SK-N-SH (cell line): ENCODE measurements around the gene RAI14. TPM values are rescaled to one million over a fixed set of nuclear protein-coding genes. Genes with fewer than 3 reads are reported as not detected.

Experiments used
- CTCF ChIA-PET: fragments of 300-600, 350-600 bp; formaldehyde crosslinking; extraction: SDS; loops from one replicate; lab custom pipeline; 2021; lab: Yijun Ruan, JAX
- POLR2A ChIA-PET: fragments of 350-600 bp; sonication (Branson Sonifier 250); formaldehyde crosslinking; extraction: SDS; loops from one replicate; lab custom pipeline; 2020; ENCODE audit warnings: antibody characterized with exemption, inconsistent platforms; lab: Yijun Ruan, JAX
- DNase-seq: peaks from one replicate; pipeline ENCODE4 v3.0.0; 2012
- H2AFZ ChIP-seq: fragments of 200-600 bp; sonication (generic); 2 replicates; pipeline ENCODE4 v1.8.1; 2016; ENCODE audit warnings: antibody characterized with exemption, mild to moderate bottlenecking, low read depth
- H3F3A ChIP-seq: fragments of 200-600 bp; sonication (generic); replicated peaks from 2 replicates; pipeline ENCODE3; 2016; ENCODE audit warnings: antibody characterized with exemption, mild to moderate bottlenecking; ENCODE audit not compliant: insufficient read depth
- H3K27ac ChIP-seq, 2 experiments: fragments of 200-500 bp in 1 of 2; fragments of 200-600 bp in 1 of 2; sonication (Bioruptor generic) in 1 of 2; sonication (generic), shearing (Covaris generic) in 1 of 2; 2 replicates each; pipeline versions ENCODE4 v1.5.1 to v1.6.1; 2014 to 2016; ENCODE audit warnings: low read depth in 2 of 2, inconsistent platforms in 1 of 2, low read length in 1 of 2, mild to moderate bottlenecking in 1 of 2, mixed read lengths in 1 of 2
- H3K27me3 ChIP-seq: fragments of 200-600 bp; sonication (generic), shearing (Covaris generic); 2 replicates; pipeline ENCODE4 v1.6.1; 2016; ENCODE audit warnings: mixed run types; ENCODE audit not compliant: insufficient read depth
- H3K36me3 ChIP-seq, 2 experiments: fragments of 200-500 bp in 1 of 2; fragments of 200-600 bp in 1 of 2; sonication (Bioruptor generic) in 1 of 2; sonication (generic) in 1 of 2; replicated peaks in 1 of 2; 2 replicates each; pipeline versions ENCODE3 to v1.5.1; 2014 to 2016; ENCODE audit warnings: low read length in 1 of 2, mild to moderate bottlenecking in 1 of 2; ENCODE audit not compliant: insufficient read depth in 2 of 2, control insufficient read depth in 1 of 2
- H3K4me1 ChIP-seq, 2 experiments: fragments of 200-500 bp in 1 of 2; fragments of 200-600 bp in 1 of 2; sonication (Bioruptor generic) in 1 of 2; sonication (generic), shearing (Covaris generic) in 1 of 2; 2 replicates each; pipeline versions ENCODE4 v1.5.1 to v1.6.1; 2014 to 2016; ENCODE audit warnings: low read depth in 1 of 2, low read length in 1 of 2, mixed run types in 1 of 2; ENCODE audit not compliant: insufficient read depth in 2 of 2, control insufficient read depth in 1 of 2
- H3K4me2 ChIP-seq: fragments of 200-600 bp; sonication (generic), shearing (Covaris generic); 2 replicates; pipeline ENCODE4 v1.6.1; 2017; ENCODE audit warnings: mixed run types
- H3K4me3 ChIP-seq, 2 experiments: fragments of 200-500 bp in 1 of 2; fragments of 200-600 bp in 1 of 2; sonication (Bioruptor generic) in 1 of 2; sonication (generic), shearing (Covaris generic) in 1 of 2; 2 replicates each; pipeline versions ENCODE4 v1.5.1 to v1.8.1; 2014 to 2016; ENCODE audit warnings: low read depth in 2 of 2, inconsistent platforms in 1 of 2, low read length in 1 of 2, mild to moderate bottlenecking in 1 of 2, mixed read lengths in 1 of 2, moderate library complexity in 1 of 2
- H3K79me2 ChIP-seq: fragments of 200-600 bp; sonication (generic); 2 replicates; pipeline ENCODE4 v1.8.1; 2017; ENCODE audit warnings: mild to moderate bottlenecking; ENCODE audit not compliant: insufficient read depth
- H3K9ac ChIP-seq: fragments of 200-600 bp; sonication (generic); 2 replicates; pipeline ENCODE4 v1.6.1; 2017; ENCODE audit warnings: mixed run types
- H3K9me2 ChIP-seq: fragments of 200-600 bp; sonication (generic); 2 replicates; pipeline ENCODE4 v1.6.1; 2017; ENCODE audit warnings: mixed run types
- H3K9me3 ChIP-seq: fragments of 200-600 bp; sonication (generic); 2 replicates; pipeline ENCODE4 v1.6.1; 2017; ENCODE audit warnings: mixed run types, mild to moderate bottlenecking, moderate library complexity
- H4K20me1 ChIP-seq: fragments of 200-600 bp; sonication (generic); 2 replicates; pipeline ENCODE4 v1.6.1; 2017; ENCODE audit warnings: mild to moderate bottlenecking, mixed run types; ENCODE audit not compliant: insufficient read depth
- CHD2 ChIP-seq: fragments of 150-350 bp; IDR thresholded peaks from 2 replicates; pipeline ENCODE4 v1.6.1; 2018; ENCODE audit warnings: low read length; ENCODE audit not compliant: partially characterized antibody
- CTCF ChIP-seq: fragments of 200-600 bp; sonication (generic); IDR thresholded peaks from 2 replicates; pipeline ENCODE4 v1.6.1; 2017; ENCODE audit warnings: antibody characterized with exemption, mild to moderate bottlenecking, moderate library complexity
- ELF1 ChIP-seq: IDR thresholded peaks from 2 replicates; pipeline ENCODE4 v1.4.0; 2012
- EP300 ChIP-seq, 2 experiments: IDR thresholded peaks; 2 replicates each; pipeline versions ENCODE4 v1.4.0 to v1.6.1; 2012; ENCODE audit warnings: borderline replicate concordance in 1 of 2, low read depth in 1 of 2, low read length in 1 of 2
- FOSL2 ChIP-seq: IDR thresholded peaks from 2 replicates; pipeline ENCODE4 v1.4.0; 2012; ENCODE audit warnings: low read depth, mild to moderate bottlenecking, moderate library complexity, borderline replicate concordance
- FOXJ3 ChIP-seq: sonication (generic); formaldehyde crosslinking; IDR thresholded peaks from 2 replicates; pipeline ENCODE4 v1.5.1; 2020; ENCODE audit warnings: mild to moderate bottlenecking, missing genetic modification reagents
- GATA2 ChIP-seq: sonication (generic); formaldehyde crosslinking; IDR thresholded peaks from 2 replicates; pipeline ENCODE4 v1.5.0; 2020; ENCODE audit warnings: mild to moderate bottlenecking, missing genetic modification reagents
- IRF3 ChIP-seq: fragments of 150-350 bp; IDR thresholded peaks from 2 replicates; pipeline ENCODE4 v1.6.1; 2016; ENCODE audit warnings: mild to moderate bottlenecking, low read depth, low read length
- NFIC ChIP-seq: IDR thresholded peaks from 2 replicates; pipeline ENCODE4 v1.4.0; 2012; ENCODE audit warnings: borderline replicate concordance
- REST ChIP-seq: IDR thresholded peaks from 2 replicates; pipeline ENCODE4 v1.6.1; 2012; ENCODE audit warnings: mild to moderate bottlenecking, low read depth, low read length, moderate library complexity
- RFX5 ChIP-seq: IDR thresholded peaks from 2 replicates; pipeline ENCODE4 v1.6.1; 2012; ENCODE audit warnings: mild to moderate bottlenecking, improper control_type of control experiment, low read length
- TCF12 ChIP-seq: IDR thresholded peaks from 2 replicates; pipeline ENCODE4 v1.4.0; 2012
- USF1 ChIP-seq: IDR thresholded peaks from 2 replicates; pipeline ENCODE4 v1.4.0; 2012; ENCODE audit warnings: low read depth, borderline replicate concordance
- USF2 ChIP-seq: fragments of 150-350 bp; IDR thresholded peaks from 2 replicates; pipeline ENCODE4 v1.6.1; 2017; ENCODE audit warnings: antibody characterized with exemption, low read length, low read depth, borderline replicate concordance
- YY1 ChIP-seq: IDR thresholded peaks from 2 replicates; pipeline ENCODE4 v1.4.0; 2012; ENCODE audit warnings: low read depth, mild to moderate bottlenecking
- WGBS: methylation state at CpG from one replicate; pipeline ENCODE4 v1.1.6; 2017; ENCODE audit warnings: low lambda C conversion rate; 5-methylcytosine and 5-hydroxymethylcytosine counted together
- polyA plus RNA-seq, 3 experiments: library from polyadenylated mRNA; depleted of rRNA; stranded (reverse); fragments of >200 nt; gene quantifications; 2 replicates each; pipeline ENCODE4 v1.2.3, GENCODE V29; 2012

RAI14 gene
- polyA plus RNA-seq, 1 of the 3 experiments (the other 2 are of a cell fraction) = 53.2 TPM

- TF ChIP-seq FOXJ3 (CRISPR knock-in tag) = no peak
- TF ChIP-seq FOSL2 = no peak
- no peak for TF ChIP-seq USF2
- no peak for TF ChIP-seq TCF12
- TF ChIP-seq CHD2 = no peak
- no peak for TF ChIP-seq NFIC
- no peak for TF ChIP-seq YY1
- TF ChIP-seq USF1 = no peak
- H3K4me1 ChIP-seq = no peaks in the 10 kb centered on the region; a peak in 1 of 4 replicates
- H2AFZ ChIP-seq = no peak overlapping the region
- no peaks in the 10 kb centered on the region for H3K9me3 ChIP-seq
- no peaks in the 10 kb centered on the region for H3K79me2 ChIP-seq
- 17% methylated on average over 1 of the region's 1 CpG for WGBS
- H3F3A ChIP-seq = peaks cover 30% of the 10 kb centered on the region
- CTCF ChIA-PET = interaction anchor here (0.5 to 1.1 kb wide), 2 partner anchors 16 to 179 kb away, joined by 3 to 5 read pairs; partner anchors contain the start of gene RAI14
- H3K4me2 ChIP-seq = no peak overlapping the region
- no peaks in the 10 kb centered on the region for H4K20me1 ChIP-seq
- no peak overlapping the region for H3K4me3 ChIP-seq
- POLR2A ChIA-PET = no interaction called here
- no peak overlapping the region for H3K27ac ChIP-seq
- no peak for DNase-seq
- no peaks in the 10 kb centered on the region for H3K27me3 ChIP-seq
- peaks cover 36 to 38% of the 10 kb centered on the region in 2 experiments for H3K36me3 ChIP-seq
- H3K9me2 ChIP-seq = no peaks in the 10 kb centered on the region
- no peak overlapping the region for H3K9ac ChIP-seq
These were observed 178.6 kb downstream of the RAI14 start for GRCh38 chr5:34834794-34835089.

GRCh38 chr5:34835664-34836063 lies 179.5 kb downstream of the RAI14 start:
- H3K79me2 ChIP-seq = no peaks in the 10 kb centered on the region
- no peaks in the 10 kb centered on the region for H4K20me1 ChIP-seq
- H3K9me2 ChIP-seq = no peaks in the 10 kb centered on the region
- H3F3A ChIP-seq = peaks cover 30% of the 10 kb centered on the region
- H3K9ac ChIP-seq = no peak overlapping the region
- POLR2A ChIA-PET = no interaction called here
- H3K27me3 ChIP-seq = no peaks in the 10 kb centered on the region
- CTCF ChIA-PET = no interaction called here
- H3K9me3 ChIP-seq = no peaks in the 10 kb centered on the region
- H3K27ac ChIP-seq = no peak overlapping the region
- TF ChIP-seq RFX5 (no peak), EP300 (IDR thresholded peaks at IDR 0.05; ENCODE audit: borderline replicate concordance in 1 of 2, low read depth in 1 of 2, low read length in 1 of 2) (no peak), CTCF (no peak), FOXJ3 (CRISPR knock-in tag) (no peak), ELF1 (no peak), TCF12 (no peak), GATA2 (CRISPR knock-in tag) (no peak), CHD2 (no peak), REST (no peak), IRF3 (no peak)
- DNase-seq = no peak
- 70% methylated on average over 3 of the region's 3 CpGs for WGBS
- H3K36me3 ChIP-seq = peaks cover 29 to 31% of the 10 kb centered on the region in 2 experiments
- H3K4me3 ChIP-seq = no peak overlapping the region
- no peak overlapping the region for H3K4me2 ChIP-seq
- H3K4me1 ChIP-seq = no peaks in the 10 kb centered on the region; a peak in 1 of 4 replicates
- H2AFZ ChIP-seq = no peak overlapping the region
